ENCODE measurements around the gene GADD45A. TPM values are rescaled to one million over a fixed set of nuclear protein-coding genes. Genes with fewer than 3 reads are reported as not detected.

Gene GADD45A
- total RNA-seq, 2 donors from 2014 or later = 48.0 to 52.4 TPM

- H3K27me3 Mint-ChIP-seq (ENCODE audit: insufficient read depth) = peaks cover 10% of the 10 kb centered on the region
- Histone ChIP-seq H3K27me3 (ENCODE audit: control insufficient read depth, insufficient read depth, low read length, poor library complexity, severe bottlenecking) (no peaks in the 10 kb centered on the region), H3K4me1 (ENCODE audit: control insufficient read depth, insufficient read depth, low read length) (peaks cover 4% of the 10 kb centered on the region), H3K9me3 (ENCODE audit: control insufficient read depth, low read length) (no peaks in the 10 kb centered on the region), H3K27ac (ENCODE audit: low read depth, low read length) (no peak overlapping the region), H3K4me3 (ENCODE audit: low read length) (no peak overlapping the region), H3K36me3 (ENCODE audit: control insufficient read depth, insufficient read depth, low read length) (no peaks in the 10 kb centered on the region), H3K9ac (ENCODE audit: extremely low read depth, low read length, poor library complexity, severe bottlenecking) (no peak overlapping the region)
- H3K27ac Mint-ChIP-seq = no peak overlapping the region
- no peaks in the 10 kb centered on the region for H3K9me3 Mint-ChIP-seq
- 97 to 100% methylated on average over 1 of the region's 1 CpG for WGBS, 2 experiments (ENCODE audit: insufficient coverage in 1 of 2, insufficient read length in 1 of 2)
- no peak for TF ChIP-seq CTCF (conservative IDR thresholded peaks at IDR 0.05)
- H3K4me1 Mint-ChIP-seq = peaks cover 12% of the 10 kb centered on the region
- H3K4me3 Mint-ChIP-seq = no peak overlapping the region
- no peaks in the 10 kb centered on the region for H3K36me3 Mint-ChIP-seq (ENCODE audit: low read depth)
- DNase-seq = no peak
Measured at GRCh38 chr1:67673468-67674201, 11.4 kb upstream of the GADD45A start.

- Histone ChIP-seq H3K27ac (ENCODE audit: low read depth, low read length) (no peak overlapping the region), H3K9ac (ENCODE audit: extremely low read depth, low read length, poor library complexity, severe bottlenecking) (no peak overlapping the region), H3K36me3 (ENCODE audit: control insufficient read depth, insufficient read depth, low read length) (no peaks in the 10 kb centered on the region), H3K4me1 (ENCODE audit: control insufficient read depth, insufficient read depth, low read length) (peaks cover 4% of the 10 kb centered on the region), H3K4me3 (ENCODE audit: low read length) (no peak overlapping the region), H3K9me3 (ENCODE audit: control insufficient read depth, low read length) (no peaks in the 10 kb centered on the region), H3K27me3 (ENCODE audit: control insufficient read depth, insufficient read depth, low read length, poor library complexity, severe bottlenecking) (no peaks in the 10 kb centered on the region)
- Mint-ChIP-seq H3K27ac (no peak overlapping the region), H3K4me3 (no peak overlapping the region), H3K36me3 (ENCODE audit: low read depth) (no peaks in the 10 kb centered on the region), H3K27me3 (ENCODE audit: insufficient read depth) (peaks cover 10% of the 10 kb centered on the region), H3K4me1 (peaks cover 12% of the 10 kb centered on the region), H3K9me3 (no peaks in the 10 kb centered on the region)
- DNase-seq = no peak
- no peak for TF ChIP-seq CTCF (conservative IDR thresholded peaks at IDR 0.05)
- WGBS, 2 experiments (ENCODE audit: insufficient coverage in 1 of 2, insufficient read length in 1 of 2) = 61 to 79% methylated on average over 3 to 4 of the region's 4 CpGs
Measured at GRCh38 chr1:67674260-67675011, 10.6 kb upstream of the GADD45A start.

- 86 to 95% methylated on average over 2 of the region's 2 CpGs for WGBS, 2 experiments (ENCODE audit: insufficient coverage in 1 of 2, insufficient read length in 1 of 2)
- H3K4me3 Mint-ChIP-seq = no peak overlapping the region
- peaks cover 12% of the 10 kb centered on the region for H3K4me1 Mint-ChIP-seq
- Histone ChIP-seq H3K36me3 (ENCODE audit: control insufficient read depth, insufficient read depth, low read length) (no peaks in the 10 kb centered on the region), H3K4me3 (ENCODE audit: low read length) (no peak overlapping the region), H3K9me3 (ENCODE audit: control insufficient read depth, low read length) (no peaks in the 10 kb centered on the region), H3K27ac (ENCODE audit: low read depth, low read length) (no peak overlapping the region), H3K9ac (ENCODE audit: extremely low read depth, low read length, poor library complexity, severe bottlenecking) (no peak overlapping the region), H3K4me1 (ENCODE audit: control insufficient read depth, insufficient read depth, low read length) (peaks cover 4% of the 10 kb centered on the region), H3K27me3 (ENCODE audit: control insufficient read depth, insufficient read depth, low read length, poor library complexity, severe bottlenecking) (no peaks in the 10 kb centered on the region)
- H3K36me3 Mint-ChIP-seq (ENCODE audit: low read depth) = no peaks in the 10 kb centered on the region
- H3K27ac Mint-ChIP-seq = no peak overlapping the region
- H3K9me3 Mint-ChIP-seq = no peaks in the 10 kb centered on the region
- TF ChIP-seq CTCF (conservative IDR thresholded peaks at IDR 0.05) = no peak
- peaks cover 4% of the 10 kb centered on the region for H3K27me3 Mint-ChIP-seq (ENCODE audit: insufficient read depth)
- no peak for DNase-seq
Measured at GRCh38 chr1:67675800-67676199, 9.2 kb upstream of the GADD45A start.
